K562 (cell line): ENCODE data around the gene ILK. TPM values are rescaled to one million over a fixed set of nuclear protein-coding genes. Genes with fewer than 3 reads are reported as not detected.

Source experiments
- C11orf30 ChIP-seq: fragments of 450-650 bp; IDR thresholded peaks from 2 replicates; pipeline ENCODE4 v1.6.1; 2016; ENCODE audit warnings: low read depth, mild to moderate bottlenecking
- CTBP1 ChIP-seq: fragments of 450-650 bp; IDR thresholded peaks from 2 replicates; pipeline ENCODE4 v1.6.1; 2016; ENCODE audit warnings: borderline replicate concordance
- ELF4 ChIP-seq: fragments of 450-650 bp; formaldehyde crosslinking; IDR thresholded peaks from 2 replicates; pipeline ENCODE4 v1.4.0; 2022; ENCODE audit warnings: missing genetic modification characterization
- HMGN3 ChIP-seq: IDR thresholded peaks from 2 replicates; pipeline ENCODE4 v1.6.1; 2011; ENCODE audit warnings: borderline replicate concordance, low read depth, mild to moderate bottlenecking, mixed read lengths, low read length; ENCODE audit not compliant: insufficient read length; ENCODE audit errors: extremely low read depth
- KDM5B ChIP-seq: fragments of 200-600 bp; sonication (generic); IDR thresholded peaks from 2 replicates; pipeline ENCODE4 v1.6.1; 2012; ENCODE audit warnings: low read depth, mild to moderate bottlenecking, moderate library complexity, low read length, control low read depth, inconsistent platforms; ENCODE audit not compliant: insufficient replicate concordance
- MIER1 ChIP-seq: fragments of 450-650 bp; IDR thresholded peaks from 2 replicates; pipeline ENCODE4 v1.6.1; 2016; ENCODE audit warnings: antibody characterized with exemption, mild to moderate bottlenecking, low read depth
- MNT ChIP-seq, 2 experiments: fragments of 450-650 bp; conservative IDR thresholded peaks; 2 replicates each; pipeline ENCODE4 v1.6.1; 2017; ENCODE audit warnings: mild to moderate bottlenecking in 2 of 2, moderate library complexity in 2 of 2
- NR4A1 ChIP-seq, 2 experiments: fragments of 250-450 bp in 1 of 2; fragments of 450-650 bp in 1 of 2; sonication (Bioruptor Pico) in 1 of 2; IDR thresholded peaks; 2 replicates each; pipeline versions ENCODE4 v1.4.0 to v1.6.1; 2016 to 2020; ENCODE audit warnings: mild to moderate bottlenecking in 2 of 2, missing compliant biosample characterization in 1 of 2, missing genetic modification characterization in 1 of 2, moderate library complexity in 1 of 2
- SIX5 ChIP-seq, 2 experiments: IDR thresholded peaks; 2 replicates each; pipeline ENCODE4 v1.6.1; 2011; ENCODE audit warnings: low read length in 2 of 2, borderline replicate concordance in 1 of 2, low read depth in 1 of 2, mild to moderate bottlenecking in 1 of 2, moderate library complexity in 1 of 2; ENCODE audit not compliant: insufficient read depth in 1 of 2
- TBL1XR1 ChIP-seq, 2 experiments: IDR thresholded peaks; 2 replicates each; pipeline ENCODE4 v1.6.1; 2012; ENCODE audit warnings: improper control_type of control experiment in 2 of 2, low read length in 2 of 2, mild to moderate bottlenecking in 1 of 2
- TCFL5 ChIP-seq: fragments of 250-450 bp; sonication (Bioruptor Pico); conservative IDR thresholded peaks from 2 replicates; pipeline ENCODE4 v1.6.1; 2021; ENCODE audit warnings: mild to moderate bottlenecking, moderate library complexity, matching md5 sums
- ZBTB40 ChIP-seq, 2 experiments: fragments of 450-650 bp in 1 of 2; sonication (generic) in 1 of 2; formaldehyde crosslinking in 1 of 2; IDR thresholded peaks; 2 replicates each; pipeline versions ENCODE4 v1.7.1 to v1.9.0; 2016 to 2022; ENCODE audit warnings: inconsistent platforms in 1 of 2, mild to moderate bottlenecking in 1 of 2, missing genetic modification reagents in 1 of 2
- ZBTB9 ChIP-seq: fragments of 450-650 bp; formaldehyde crosslinking; IDR thresholded peaks from 2 replicates; pipeline ENCODE4 v1.4.0; 2020; ENCODE audit warnings: mild to moderate bottlenecking, moderate library complexity
- ZSCAN29 ChIP-seq: fragments of 450-650 bp; IDR thresholded peaks from 2 replicates; pipeline ENCODE4 v1.6.1; 2017
- polyA plus RNA-seq, 8 experiments: library from polyadenylated mRNA; depleted of rRNA in 4 of 8; stranded (reverse) in 5 of 8; unstranded in 3 of 8; fragments of >200 nt; fragmentation: Nextera tagmentation in 2 of 8; fragmentation: Illumina TruSeq in 1 of 8; extraction: Ambion mirVana in 2 of 8; extraction: Trizol in 1 of 8; gene quantifications; 2 replicates each; pipeline versions ENCODE4 v1.2.1 to v1.2.3, GENCODE V29; 2011 to 2014; ENCODE audit warnings: inconsistent platforms in 1 of 8, missing spikeins in 1 of 8
- total RNA-seq, 7 experiments: library from RNA; depleted of rRNA in 6 of 7; stranded (reverse); fragments of >200 nt in 6 of 7; fragmentation: Illumina TruSeq in 2 of 7; extraction: Trizol in 2 of 7; gene quantifications; 2 replicates each; pipeline versions ENCODE4 v1.2.1 to v1.2.3, GENCODE V29; 2011 to 2021; ENCODE audit warnings: low replicate concordance in 1 of 7

ILK gene
- total and polyA plus RNA-seq, 9 of the 15 experiments (the other 6 are each of a cell fraction or from before 2014, with no cell fraction given), result 43.3 to 95.9 (median 58.9) TPM

GRCh38 chr11:6635082-6635932 lies 31.7 kb downstream of the ILK start (continued):
- TF ChIP-seq ZBTB40 (IDR thresholded peaks at IDR 0.05), result no peak
- TF ChIP-seq ZBTB40 (CRISPR knock-in tag; IDR thresholded peaks at IDR 0.05), result no peak
- no peak for TF ChIP-seq MIER1
- no peak for TF ChIP-seq TBL1XR1 (IDR thresholded peaks at IDR 0.05; ENCODE audit: low read length in 2 of 2)
- TF ChIP-seq ZBTB9 (CRISPR knock-in tag), result no peak
- TF ChIP-seq C11orf30, result no peak
- TF ChIP-seq CTBP1, result peak; percentile 24; the same call in 1 of the 2 replicates
- TF ChIP-seq KDM5B, result no peak
- no peak for TF ChIP-seq SIX5 (IDR thresholded peaks at IDR 0.05; ENCODE audit: borderline replicate concordance in 1 of 2, insufficient read depth in 1 of 2, low read depth in 1 of 2, low read length in 2 of 2)
- no peak for TF ChIP-seq NR4A1 (CRISPR knock-in tag; IDR thresholded peaks at IDR 0.05)
- no peak for TF ChIP-seq NR4A1 (tag; IDR thresholded peaks at IDR 0.05)
- no peak for TF ChIP-seq MNT (conservative IDR thresholded peaks at IDR 0.05)
- TF ChIP-seq ZSCAN29, result no peak
- no peak for TF ChIP-seq TCFL5 (CRISPR knock-in tag)
- no peak for TF ChIP-seq ELF4 (CRISPR knock-in tag)
- no peak for TF ChIP-seq HMGN3
